BLaER1 treated with 17β-estradiol and CSF1 and Interleukin-3, amounts not matched to agents 10 nM and 100 nM (cell line): Measurements from ENCODE around the gene GRAP2.
A peak's percentile ranks its signal among the peaks of the same experiment; 100 is the strongest.

ENCODE experiments used
- H3K27ac ChIP-seq, 11 experiments: shearing (Covaris generic); formaldehyde crosslinking; 2 replicates each; pipeline ENCODE4 v1.8.1; 2022
- H3K27me3 ChIP-seq, 11 experiments: shearing (Covaris generic); formaldehyde crosslinking; 2 replicates each; pipeline ENCODE4 v1.8.1; 2022
- H3K36me3 ChIP-seq, 11 experiments: shearing (Covaris generic); formaldehyde crosslinking; 2 replicates each; pipeline ENCODE4 v1.8.1; 2022
- H3K4me1 ChIP-seq, 10 experiments: shearing (Covaris generic); formaldehyde crosslinking; 2 replicates each; pipeline ENCODE4 v1.8.1; 2022
- H3K4me2 ChIP-seq, 11 experiments: shearing (Covaris generic); formaldehyde crosslinking; 2 replicates each; pipeline ENCODE4 v1.8.1; 2022
- H3K4me3 ChIP-seq, 10 experiments: shearing (Covaris generic); formaldehyde crosslinking; 2 replicates each; pipeline ENCODE4 v1.8.1; 2022
- H3K9ac ChIP-seq, 11 experiments: shearing (Covaris generic); formaldehyde crosslinking; 2 replicates each; pipeline ENCODE4 v1.8.1; 2022
- H3K9me3 ChIP-seq, 11 experiments: shearing (Covaris generic); formaldehyde crosslinking; replicated peaks in 1 of 11; 2 replicates each; pipeline ENCODE4 v1.8.1; 2022
- H4K20me1 ChIP-seq, 11 experiments: shearing (Covaris generic); formaldehyde crosslinking; 2 replicates each; pipeline ENCODE4 v1.8.1; 2022
- Cebpa-rat ChIP-seq, 11 experiments: shearing (Covaris generic); IDR thresholded peaks; 2 replicates each; pipeline ENCODE4 v1.8.1; 2022

The GRAP2 gene

DNA sequence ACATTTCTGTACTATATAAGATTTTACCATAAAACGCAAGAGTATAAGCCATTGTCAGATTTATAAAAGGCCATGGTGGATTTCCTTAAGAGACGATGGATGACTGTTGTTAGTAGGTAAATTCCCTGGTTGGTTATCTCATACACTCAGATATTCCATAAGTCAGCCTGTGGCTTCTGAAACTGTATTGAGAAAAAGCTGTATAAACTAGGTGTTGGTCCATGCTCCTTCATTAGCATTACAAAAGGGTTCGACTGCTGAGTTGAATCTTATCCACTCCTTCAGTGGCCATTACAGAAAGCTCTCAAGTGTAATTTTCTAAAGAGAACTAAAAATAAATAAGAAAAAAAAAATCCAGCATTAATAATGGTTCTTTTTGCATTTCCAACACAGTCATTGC lies 5.3 kb downstream of the GRAP2 start:
- peaks cover 0 to 10% (median 0%) of the 10 kb centered on the region in 11 experiments; a peak in 6 of 22 replicates for H3K9me3 ChIP-seq
- H3K4me2 ChIP-seq: no peak overlapping the region
- no peaks in the 10 kb centered on the region for H3K36me3 ChIP-seq
- peaks cover 3 to 23% (median 8%) of the 10 kb centered on the region in 10 experiments; a peak in 19 of 20 replicates for H3K4me1 ChIP-seq
- no peaks in the 10 kb centered on the region for H3K27me3 ChIP-seq
- no peak overlapping the region for H3K27ac ChIP-seq
- no peak overlapping the region for H3K9ac ChIP-seq
- no peaks in the 10 kb centered on the region for H4K20me1 ChIP-seq
- H3K4me3 ChIP-seq: no peak overlapping the region
- TF ChIP-seq Cebpa-rat (IDR thresholded peaks at IDR 0.05): no peak

DNA sequence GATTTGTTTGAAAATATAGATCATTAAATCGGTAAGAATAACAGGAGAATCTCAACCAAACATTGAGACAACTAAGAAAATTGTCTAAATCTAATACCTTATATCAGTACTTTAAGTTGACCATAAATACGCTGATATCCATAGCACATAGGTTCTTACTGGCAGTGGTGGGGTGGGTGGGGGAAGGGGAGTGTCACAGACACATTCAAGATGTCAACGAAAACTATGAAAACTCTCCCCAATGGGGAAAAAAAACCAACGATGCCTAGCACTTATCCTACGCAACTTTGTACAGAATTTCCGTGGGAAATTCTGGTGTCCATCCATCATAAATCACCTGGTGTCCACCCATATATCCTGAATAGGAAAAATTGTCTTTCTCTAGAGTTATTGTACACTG lies 6.2 kb downstream of the GRAP2 start:
- Histone ChIP-seq H3K36me3 (no peaks in the 10 kb centered on the region), H3K9me3 (peaks cover 0 to 10% (median 0%) of the 10 kb centered on the region in 11 experiments; a peak in 6 of 22 replicates), H3K27me3 (no peaks in the 10 kb centered on the region), H3K4me3 (no peak overlapping the region), H3K27ac (no peak overlapping the region), H4K20me1 (no peaks in the 10 kb centered on the region), H3K4me1 (peaks cover 0 to 15% (median 0%) of the 10 kb centered on the region in 10 experiments; a peak in 6 of 20 replicates), H3K4me2 (no peak overlapping the region), H3K9ac (no peak overlapping the region)
- no peak for TF ChIP-seq Cebpa-rat (IDR thresholded peaks at IDR 0.05)

DNA sequence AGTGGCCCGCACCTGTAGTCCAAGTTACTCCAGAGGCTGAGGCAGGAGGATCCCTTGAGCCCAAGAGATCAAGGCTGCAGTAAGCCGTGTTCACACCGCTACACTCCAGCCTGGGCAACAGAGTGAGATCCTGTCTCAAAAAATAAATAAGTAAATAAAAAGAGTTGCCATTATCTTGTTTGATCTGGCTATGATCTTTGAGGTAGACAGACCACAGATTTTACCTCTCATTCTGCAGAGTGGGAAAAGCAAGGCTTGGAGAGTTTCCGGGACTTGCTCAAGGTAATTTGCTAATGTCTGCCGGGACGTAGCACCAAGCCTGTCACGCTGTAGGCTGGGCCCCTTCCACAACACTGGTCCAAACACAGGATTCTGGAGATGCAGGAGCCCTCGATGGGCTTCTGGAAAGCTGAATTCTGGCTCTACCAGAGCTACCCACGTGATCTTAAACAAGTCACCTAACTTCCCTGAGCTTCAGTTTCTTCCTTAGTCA lies 6.8 kb downstream of the GRAP2 start:
- no peaks in the 10 kb centered on the region for H3K27me3 ChIP-seq

DNA sequence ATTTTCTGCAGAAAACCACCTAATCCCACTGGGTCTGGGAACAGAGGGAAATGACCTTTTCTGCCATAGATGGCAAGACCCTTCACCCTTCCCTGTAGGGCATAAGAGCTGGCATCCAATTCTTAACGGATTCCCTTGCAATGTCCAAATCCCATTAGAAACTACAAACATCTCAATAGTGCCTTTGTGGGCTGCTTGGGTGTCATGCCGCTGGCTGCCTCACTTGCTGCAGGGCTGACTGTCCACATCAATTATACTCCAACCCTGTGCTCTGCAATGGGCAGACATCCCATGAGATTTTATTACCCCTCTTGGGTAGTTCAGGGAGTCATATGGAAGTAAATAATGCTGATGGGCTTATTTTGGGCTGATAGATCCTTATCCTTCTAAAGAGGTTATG lies 7.3 kb downstream of the GRAP2 start:
- Histone ChIP-seq H3K9me3 (peaks cover 0 to 10% (median 0%) of the 10 kb centered on the region in 11 experiments; a peak in 6 of 22 replicates), H3K4me1 (peaks cover 0 to 14% (median 0%) of the 10 kb centered on the region in 10 experiments; a peak in 5 of 20 replicates), H3K4me2 (no peak overlapping the region), H3K9ac (no peak overlapping the region), H3K27me3 (no peaks in the 10 kb centered on the region), H4K20me1 (no peaks in the 10 kb centered on the region), H3K27ac (no peak overlapping the region), H3K4me3 (no peak overlapping the region), H3K36me3 (no peaks in the 10 kb centered on the region)
- no peak for TF ChIP-seq Cebpa-rat (IDR thresholded peaks at IDR 0.05)

More for the DNA sequence above, 6.8 kb downstream of the GRAP2 start:
- H4K20me1 ChIP-seq: no peaks in the 10 kb centered on the region
- no peak overlapping the region for H3K9ac ChIP-seq
- peaks cover 0 to 14% (median 0%) of the 10 kb centered on the region in 10 experiments; a peak in 5 of 20 replicates for H3K4me1 ChIP-seq
- H3K4me2 ChIP-seq: no peak overlapping the region
- H3K36me3 ChIP-seq: no peaks in the 10 kb centered on the region
- no peak overlapping the region for H3K4me3 ChIP-seq
- no peak overlapping the region for H3K27ac ChIP-seq
- no peak for TF ChIP-seq Cebpa-rat (IDR thresholded peaks at IDR 0.05)
- H3K9me3 ChIP-seq: peaks cover 0 to 10% (median 0%) of the 10 kb centered on the region in 11 experiments; a peak in 6 of 22 replicates

DNA sequence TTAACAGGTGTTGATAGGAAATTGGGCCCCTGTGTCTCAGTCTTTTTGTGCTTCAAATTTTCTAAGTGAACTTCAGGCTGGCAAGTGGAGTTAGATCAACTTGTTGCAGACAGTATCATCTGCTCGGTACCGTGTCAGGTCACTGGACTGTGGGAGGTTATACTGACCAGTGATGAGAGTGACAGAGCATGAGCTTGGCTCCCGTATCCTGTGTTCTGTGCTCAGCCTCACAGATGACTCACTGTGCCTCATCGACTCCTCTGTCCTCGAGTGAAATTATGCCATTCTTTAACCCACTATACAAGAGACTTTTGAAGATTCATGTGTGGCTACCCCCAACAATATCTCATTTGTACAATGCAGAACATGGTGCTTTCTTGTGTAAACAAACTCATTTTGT lies 7.9 kb downstream of the GRAP2 start:
- no peak overlapping the region for H3K27ac ChIP-seq
- H3K4me2 ChIP-seq: peak overlapping the region in 2 of 11 experiments; percentile 13 to 29; a peak in 1 of 22 replicates
- H3K4me3 ChIP-seq: no peak overlapping the region
- no peak overlapping the region for H3K9ac ChIP-seq
- no peaks in the 10 kb centered on the region for H4K20me1 ChIP-seq
- no peaks in the 10 kb centered on the region for H3K27me3 ChIP-seq
- H3K4me1 ChIP-seq: peaks cover 0 to 14% (median 0%) of the 10 kb centered on the region in 10 experiments; a peak in 5 of 20 replicates
- no peak for TF ChIP-seq Cebpa-rat (IDR thresholded peaks at IDR 0.05)
- peaks cover 0 to 10% (median 0%) of the 10 kb centered on the region in 11 experiments; a peak in 6 of 22 replicates for H3K9me3 ChIP-seq
- H3K36me3 ChIP-seq: no peaks in the 10 kb centered on the region

DNA sequence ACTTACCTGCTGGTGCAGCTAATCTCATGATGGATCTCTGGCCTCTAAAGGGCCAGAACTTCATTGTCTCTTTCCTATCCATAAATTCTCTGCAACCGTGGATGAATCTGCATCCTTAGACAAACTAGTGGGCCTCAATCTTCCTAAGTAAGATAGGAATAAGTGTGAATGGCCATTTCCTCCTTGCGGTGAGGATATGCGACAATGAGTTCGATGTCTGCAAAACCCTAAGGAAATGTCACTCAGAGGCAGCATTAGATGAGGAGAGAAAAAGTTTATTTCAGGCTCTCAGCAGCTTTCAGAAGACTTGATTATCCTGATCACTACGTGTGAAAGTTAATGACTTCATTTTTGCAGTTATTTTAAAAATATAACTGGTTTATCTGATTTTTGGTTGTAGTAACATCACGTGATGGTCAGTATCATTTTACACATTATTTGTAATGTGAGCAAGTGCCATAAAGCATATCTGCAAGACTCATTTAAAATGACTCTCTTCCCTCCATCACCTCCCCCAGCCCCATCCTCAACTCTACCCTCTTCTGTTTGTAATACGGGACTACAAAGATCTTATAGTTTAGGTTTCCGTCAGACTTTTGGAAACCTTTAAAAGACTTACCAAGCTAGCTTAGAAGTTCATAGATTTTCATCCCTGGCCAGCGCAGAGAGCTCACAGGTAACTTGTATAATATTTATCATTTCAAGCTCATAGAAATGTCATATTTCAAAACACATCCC lies 10.2 kb downstream of the GRAP2 start:
- Histone ChIP-seq H3K4me2 (peak overlapping the region in 2 of 11 experiments; percentile 2 to 33; a peak in 3 of 22 replicates), H3K27ac (no peak overlapping the region), H3K9me3 (peaks cover 0 to 10% (median 0%) of the 10 kb centered on the region in 11 experiments; a peak in 6 of 22 replicates), H3K27me3 (no peaks in the 10 kb centered on the region), H3K4me1 (peaks cover 0 to 21% (median 2%) of the 10 kb centered on the region in 10 experiments; a peak in 7 of 20 replicates), H3K4me3 (no peak overlapping the region), H3K9ac (no peak overlapping the region), H3K36me3 (no peaks in the 10 kb centered on the region), H4K20me1 (no peaks in the 10 kb centered on the region)
- TF ChIP-seq Cebpa-rat (IDR thresholded peaks at IDR 0.05): no peak

DNA sequence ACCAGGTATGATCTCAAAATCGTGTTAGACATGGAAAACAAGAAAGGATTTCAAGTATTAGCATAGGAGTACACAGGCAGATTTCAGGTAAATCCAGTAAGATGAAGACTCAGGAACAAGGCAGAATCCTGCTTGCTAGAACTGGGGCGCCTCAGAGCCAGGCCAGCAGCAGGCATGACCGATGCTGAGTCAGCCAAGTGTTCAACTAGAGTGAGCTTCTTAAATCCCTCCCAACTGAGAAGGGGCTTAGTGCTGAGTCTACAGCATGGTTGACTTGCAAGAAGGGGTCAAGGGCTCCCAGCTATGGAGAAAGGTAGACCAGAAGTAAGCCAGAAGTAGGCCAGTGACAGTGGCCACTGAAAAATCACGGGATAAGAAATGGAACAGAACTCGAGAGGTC lies 12.4 kb downstream of the GRAP2 start:
- no peaks in the 10 kb centered on the region for H3K36me3 ChIP-seq
- peaks cover 0 to 10% (median 0%) of the 10 kb centered on the region in 11 experiments; a peak in 6 of 22 replicates for H3K9me3 ChIP-seq
- H3K4me3 ChIP-seq: no peak overlapping the region
- peaks cover 0 to 25% (median 2%) of the 10 kb centered on the region in 10 experiments; a peak in 8 of 20 replicates for H3K4me1 ChIP-seq
- no peak overlapping the region for H3K27ac ChIP-seq
- H4K20me1 ChIP-seq: no peaks in the 10 kb centered on the region
- no peaks in the 10 kb centered on the region for H3K27me3 ChIP-seq
- H3K4me2 ChIP-seq: no peak overlapping the region
- no peak for TF ChIP-seq Cebpa-rat (IDR thresholded peaks at IDR 0.05)
- no peak overlapping the region for H3K9ac ChIP-seq

DNA sequence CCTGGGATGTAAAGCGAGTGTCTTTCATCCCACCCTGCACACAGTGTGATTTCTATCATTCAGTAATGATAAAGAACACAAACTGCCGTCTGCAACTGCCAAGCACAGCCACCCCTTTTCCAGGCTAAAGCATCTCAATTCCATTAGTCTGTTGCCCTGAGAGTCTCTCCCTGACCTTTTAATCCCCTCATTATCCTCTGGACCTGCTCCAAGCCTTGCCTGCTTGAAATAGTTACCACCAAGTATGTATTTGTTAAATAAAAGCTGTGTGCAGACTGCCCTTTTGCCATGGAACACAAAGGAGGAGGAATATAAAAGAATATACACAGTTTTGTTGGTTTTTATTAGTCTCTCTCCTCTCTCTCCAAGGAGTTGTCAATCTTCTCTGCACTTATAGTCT lies 13.0 kb downstream of the GRAP2 start:
- H3K9ac ChIP-seq: no peak overlapping the region
- H3K4me2 ChIP-seq: no peak overlapping the region
- H3K27me3 ChIP-seq: no peaks in the 10 kb centered on the region
- H4K20me1 ChIP-seq: no peaks in the 10 kb centered on the region
- peaks cover 0 to 25% (median 2%) of the 10 kb centered on the region in 10 experiments; a peak in 8 of 20 replicates for H3K4me1 ChIP-seq
- H3K27ac ChIP-seq: no peak overlapping the region
- H3K36me3 ChIP-seq: no peaks in the 10 kb centered on the region
- no peak overlapping the region for H3K4me3 ChIP-seq
- peaks cover 0 to 10% (median 0%) of the 10 kb centered on the region in 11 experiments; a peak in 6 of 22 replicates for H3K9me3 ChIP-seq
- no peak for TF ChIP-seq Cebpa-rat (IDR thresholded peaks at IDR 0.05)

DNA sequence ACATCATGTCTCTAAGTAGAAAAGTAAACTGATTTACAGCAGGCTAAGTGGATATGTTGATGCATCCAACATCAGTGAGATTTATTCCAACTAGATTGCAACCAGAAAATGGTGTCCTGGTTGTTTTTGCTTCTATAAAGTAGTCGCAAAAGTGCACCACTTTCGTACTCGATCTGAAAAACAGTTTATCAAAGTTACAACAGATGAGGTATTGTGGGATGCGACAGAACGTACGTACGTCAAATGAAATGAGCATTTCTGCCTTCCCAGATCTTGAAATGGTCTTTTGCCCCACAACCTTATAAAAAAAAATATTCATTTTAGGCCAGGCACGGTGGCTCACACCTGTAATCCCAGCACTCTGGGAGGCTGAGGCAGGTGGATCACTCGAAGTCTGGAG lies 13.7 kb downstream of the GRAP2 start:
- H3K36me3 ChIP-seq: no peaks in the 10 kb centered on the region
- no peak overlapping the region for H3K4me3 ChIP-seq
- TF ChIP-seq Cebpa-rat (IDR thresholded peaks at IDR 0.05): no peak
- H3K4me1 ChIP-seq: peaks cover 0 to 25% (median 2%) of the 10 kb centered on the region in 10 experiments; a peak in 8 of 20 replicates
- H3K9ac ChIP-seq: no peak overlapping the region
- H3K27me3 ChIP-seq: no peaks in the 10 kb centered on the region
- H4K20me1 ChIP-seq: no peaks in the 10 kb centered on the region
- no peak overlapping the region for H3K27ac ChIP-seq
- H3K9me3 ChIP-seq: peaks cover 0 to 10% (median 0%) of the 10 kb centered on the region in 11 experiments; a peak in 6 of 22 replicates
- no peak overlapping the region; a peak in 1 of 22 replicates for H3K4me2 ChIP-seq
